Large intestine (tissue), 3 donors: ENCODE measurements around the gene TOP1. TPM values are rescaled to one million over a fixed set of nuclear protein-coding genes. Genes with fewer than 3 reads are reported as not detected.
"Not testable (repeated sequence)": the region's sequence is repeated elsewhere in the genome, so short reads cannot be mapped to it uniquely, and the experiment has no call there.

ENCODE experiments used
- DNase-seq, 2 donors: peaks; one replicate each; pipeline versions ENCODE4 v3.0.0 to v3.0.0-alpha.2; 2013
- H3K27ac ChIP-seq: one replicate; pipeline ENCODE4 v1.5.1; 2013; ENCODE audit warnings: low read length
- H3K27me3 ChIP-seq: 2 replicates; pipeline ENCODE4 v1.6.1; 2013; ENCODE audit warnings: low read length; ENCODE audit not compliant: control insufficient read depth, insufficient read depth
- H3K36me3 ChIP-seq: 2 replicates; pipeline ENCODE4 v1.6.1; 2013; ENCODE audit warnings: low read length; ENCODE audit not compliant: control insufficient read depth, insufficient read depth
- H3K4me1 ChIP-seq: one replicate; pipeline ENCODE4 v1.6.1; 2013; ENCODE audit warnings: low read length; ENCODE audit not compliant: control insufficient read depth, insufficient read depth
- H3K4me3 ChIP-seq: one replicate; pipeline ENCODE4 v1.5.1; 2013; ENCODE audit warnings: low read length
- H3K9me3 ChIP-seq: one replicate; pipeline ENCODE4 v1.6.1; 2013; ENCODE audit warnings: mild to moderate bottlenecking, low read depth, low read length, moderate library complexity; ENCODE audit not compliant: control insufficient read depth
- WGBS: methylation state at CpG from one replicate; pipeline ENCODE4 v1.1.5; 2013; ENCODE audit warnings: low lambda C conversion rate; ENCODE audit not compliant: insufficient coverage; 5-methylcytosine and 5-hydroxymethylcytosine counted together
- polyA plus RNA-seq: library from polyadenylated mRNA; unstranded; fragments of 120-200 nt; gene quantifications from one replicate; pipeline ENCODE4 v1.2.1, GENCODE V29; 2013

Gene TOP1
- polyA plus RNA-seq, 1 donor: 79.5 TPM

GRCh38 chr20:41116282-41116956, 87.8 kb downstream of the TOP1 start:
- H3K27me3 ChIP-seq: no peaks in the 10 kb centered on the region
- H3K36me3 ChIP-seq: peaks cover 91% of the 10 kb centered on the region
- DNase-seq: no peak
- no peaks in the 10 kb centered on the region for H3K9me3 ChIP-seq
- H3K4me1 ChIP-seq: no peaks in the 10 kb centered on the region
- WGBS: no CpG with 5 or more reads among the region's 6 CpGs
- H3K27ac ChIP-seq: no peak overlapping the region
- H3K4me3 ChIP-seq: no peak overlapping the region

GRCh38 chr20:41118159-41118558, 89.5 kb downstream of the TOP1 start:
- H3K27ac ChIP-seq, H3K9me3 ChIP-seq, DNase-seq, H3K4me1 ChIP-seq, H3K27me3 ChIP-seq, H3K4me3 ChIP-seq: not testable (repeated sequence)
- H3K36me3 ChIP-seq: peaks cover 93% of the 10 kb centered on the region
- 87% methylated on average over 5 of the region's 6 CpGs for WGBS

DNA sequence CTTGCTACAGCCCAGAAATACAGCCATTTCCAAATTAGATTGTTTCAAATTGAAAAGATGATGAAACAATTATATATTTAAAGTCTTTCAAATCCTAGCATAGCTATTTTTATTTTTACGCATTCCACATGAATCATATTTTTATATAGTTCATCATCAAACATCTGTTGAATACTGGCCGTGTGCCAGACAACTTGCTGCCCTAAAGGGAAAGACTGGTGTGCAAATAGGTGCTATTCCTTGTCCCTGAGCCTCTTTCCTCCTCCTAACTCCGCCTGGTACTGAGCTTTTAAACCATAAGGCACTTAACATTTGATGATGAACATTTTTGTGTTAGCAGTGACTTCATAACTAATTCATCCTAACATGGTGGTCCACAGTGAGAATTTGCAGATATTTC, 90.0 kb downstream of the TOP1 start:
- no peak for DNase-seq
- no peak overlapping the region for H3K4me3 ChIP-seq
- H3K4me1 ChIP-seq: no peaks in the 10 kb centered on the region
- no peaks in the 10 kb centered on the region for H3K9me3 ChIP-seq
- no peak overlapping the region for H3K27ac ChIP-seq
- H3K27me3 ChIP-seq: no peaks in the 10 kb centered on the region
- peaks cover 92% of the 10 kb centered on the region for H3K36me3 ChIP-seq
- 83% methylated on average over 1 of the region's 3 CpGs for WGBS

- Histone ChIP-seq H3K27ac (no peak overlapping the region), H3K27me3 (no peaks in the 10 kb centered on the region), H3K4me1 (peaks cover 6% of the 10 kb centered on the region), H3K9me3 (no peaks in the 10 kb centered on the region), H3K36me3 (peaks cover 83% of the 10 kb centered on the region), H3K4me3 (no peak overlapping the region)
- no peak for DNase-seq
- 60% methylated on average over 1 of the region's 7 CpGs for WGBS
These were observed 91.3 kb downstream of the TOP1 start for GRCh38 chr20:41119614-41120561.

GRCh38 chr20:41121399-41121798, 92.8 kb downstream of the TOP1 start:
- Histone ChIP-seq H3K4me3 (no peak overlapping the region), H3K9me3 (no peaks in the 10 kb centered on the region), H3K27me3 (no peaks in the 10 kb centered on the region), H3K27ac (no peak overlapping the region), H3K4me1 (peaks cover 13% of the 10 kb centered on the region), H3K36me3 (peaks cover 83% of the 10 kb centered on the region)
- WGBS: 100% methylated on average over 1 of the region's 3 CpGs
- DNase-seq: no peak

DNA sequence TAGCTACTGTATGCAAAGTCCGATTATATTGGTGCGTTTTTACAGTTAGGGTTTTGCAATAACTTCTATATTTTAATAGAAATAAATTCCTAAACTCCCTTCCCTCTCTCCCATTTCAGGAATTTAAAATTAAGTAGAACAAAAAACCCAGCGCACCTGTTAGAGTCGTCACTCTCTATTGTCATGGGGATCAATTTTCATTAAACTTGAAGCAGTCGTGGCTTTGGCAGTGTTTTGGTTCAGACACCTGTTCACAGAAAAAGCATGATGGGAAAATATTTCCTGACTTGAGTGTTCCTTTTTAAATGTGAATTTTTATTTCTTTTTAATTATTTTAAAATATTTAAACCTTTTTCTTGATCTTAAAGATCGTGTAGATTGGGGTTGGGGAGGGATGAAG, 95.0 kb downstream of the TOP1 start:
- no peak for DNase-seq
- Histone ChIP-seq H3K27me3 (no peaks in the 10 kb centered on the region), H3K4me3 (no peak overlapping the region), H3K27ac (no peak overlapping the region), H3K36me3 (peaks cover 66% of the 10 kb centered on the region), H3K9me3 (no peaks in the 10 kb centered on the region), H3K4me1 (peaks cover 13% of the 10 kb centered on the region)
- WGBS: 89% methylated on average over 3 of the region's 6 CpGs

DNA sequence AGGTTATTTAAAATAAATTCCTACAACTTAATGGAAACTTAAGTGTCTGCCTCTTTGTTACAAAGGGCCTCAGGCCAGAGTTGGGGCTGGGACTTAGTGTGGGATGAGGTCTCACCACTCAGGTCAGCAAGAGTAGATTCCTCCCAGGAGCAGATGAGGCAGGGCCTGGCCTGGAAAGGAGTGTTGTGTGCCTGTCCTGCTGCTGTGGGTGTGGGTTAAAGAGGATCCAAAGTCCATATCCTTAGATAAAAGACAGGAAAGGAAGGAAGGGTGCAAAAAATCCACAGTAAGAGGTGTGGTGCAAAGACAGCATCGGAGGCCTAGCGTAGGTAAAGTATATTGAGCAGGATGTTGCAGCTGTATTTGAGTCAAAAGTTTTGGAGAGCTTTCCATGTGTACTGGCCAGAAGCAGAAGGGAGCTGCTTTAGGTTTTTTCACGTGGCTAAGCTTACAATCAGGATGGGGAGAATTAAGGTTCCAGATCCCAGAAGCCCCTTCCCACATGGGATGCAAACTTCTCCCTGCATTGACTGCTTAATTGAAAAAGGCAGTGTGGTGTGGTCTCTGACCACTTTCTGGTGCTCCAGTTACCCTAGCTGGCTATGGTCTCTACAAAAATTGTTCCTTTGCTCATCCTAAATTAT, 96.0 kb downstream of the TOP1 start:
- Histone ChIP-seq H3K4me1 (peaks cover 13% of the 10 kb centered on the region), H3K4me3 (no peak overlapping the region), H3K27ac (peak overlapping the region; percentile 56), H3K36me3 (peaks cover 59% of the 10 kb centered on the region), H3K27me3 (no peaks in the 10 kb centered on the region), H3K9me3 (no peaks in the 10 kb centered on the region)
- DNase-seq: peak; percentile 70 to 87
- no CpG with 5 or more reads among the region's 3 CpGs for whole genome bisulfite sequencing

DNA sequence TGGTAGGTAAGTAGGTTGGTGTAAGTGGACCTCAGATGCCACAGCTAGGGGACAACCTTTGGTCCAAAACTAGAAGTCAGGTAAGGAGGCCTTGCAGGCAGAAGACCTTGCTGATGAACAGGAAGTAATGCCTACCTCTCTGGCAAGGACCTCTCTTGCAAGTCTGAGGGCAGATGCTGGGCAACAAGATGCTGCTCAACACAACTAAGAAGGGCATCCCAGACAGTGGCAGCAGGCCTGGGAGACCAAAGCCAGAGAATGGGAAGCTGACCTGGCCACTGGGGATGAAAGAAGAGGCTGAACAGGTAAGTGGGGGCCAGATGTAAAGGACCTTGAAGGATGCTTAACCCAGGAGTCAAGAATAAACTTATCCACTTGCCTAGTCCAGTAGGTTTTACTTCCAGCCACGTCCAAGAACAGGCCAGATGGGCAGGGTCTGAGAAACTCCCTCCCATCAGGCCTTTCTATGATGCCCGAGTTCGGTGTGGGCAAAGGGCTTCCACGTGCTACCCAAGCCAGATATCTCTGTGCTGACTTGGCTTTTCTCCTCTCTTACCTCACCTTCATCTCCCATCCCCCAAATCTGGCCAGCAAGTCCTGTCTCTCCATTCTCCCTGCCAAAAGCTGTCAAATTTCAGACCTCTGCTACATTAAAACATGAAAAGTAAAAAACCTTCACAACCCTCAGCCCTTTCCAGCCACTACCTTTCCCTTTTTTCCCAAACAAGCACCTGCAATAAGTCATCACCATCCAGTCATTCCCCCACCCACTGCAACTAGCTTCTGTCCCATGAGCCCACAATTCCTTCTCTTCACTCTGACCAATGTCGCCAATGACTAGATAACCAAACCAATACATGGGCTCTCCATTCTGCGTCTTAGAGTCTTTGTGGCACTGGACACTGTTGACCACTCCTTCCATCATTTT, 97.2 kb downstream of the TOP1 start:
- DNase-seq: peak; percentile 54 to 69
- H3K36me3 ChIP-seq: peaks cover 48% of the 10 kb centered on the region
- peaks cover 13% of the 10 kb centered on the region for H3K4me1 ChIP-seq
- WGBS: 67% methylated on average over 1 of the region's 6 CpGs
- H3K4me3 ChIP-seq: no peak overlapping the region
- peak overlapping the region; percentile 56 for H3K27ac ChIP-seq
- no peaks in the 10 kb centered on the region for H3K9me3 ChIP-seq
- H3K27me3 ChIP-seq: no peaks in the 10 kb centered on the region

DNA sequence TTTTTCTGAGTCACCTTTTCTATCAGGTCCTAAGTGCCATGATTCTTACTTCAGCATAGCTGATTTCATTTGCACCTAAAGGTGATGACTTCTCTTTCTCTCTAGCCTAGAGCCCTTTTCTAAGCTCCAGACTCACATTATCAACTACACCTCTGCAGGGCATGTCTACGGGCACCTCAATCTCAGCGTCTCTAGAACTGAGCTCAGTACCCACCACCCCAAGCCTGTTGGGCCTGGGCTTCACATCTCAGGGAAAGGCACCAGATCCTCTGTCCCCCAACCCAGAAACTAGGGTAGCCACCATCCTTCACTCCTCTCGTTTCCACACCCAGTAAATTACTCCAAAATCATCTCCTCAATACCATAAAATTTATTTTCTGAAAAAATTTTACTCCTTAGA, 98.1 kb downstream of the TOP1 start:
- Histone ChIP-seq H3K9me3 (no peaks in the 10 kb centered on the region), H3K36me3 (peaks cover 39% of the 10 kb centered on the region), H3K4me1 (peaks cover 13% of the 10 kb centered on the region), H3K27ac (no peak overlapping the region), H3K4me3 (no peak overlapping the region), H3K27me3 (no peaks in the 10 kb centered on the region)
- DNase-seq: no peak
- 100% methylated on average over 1 of the region's 3 CpGs for WGBS
